Spleen (tissue), 7 donors: ENCODE results near the gene BDH1.

Experiments used
- POLR2A ChIP-seq, 3 donors: fragments of 450-650 bp; IDR thresholded peaks; one replicate each; pipeline ENCODE4 v1.5.1; 2017; ENCODE audit warnings: antibody characterized with exemption in 3 of 3, mild to moderate bottlenecking in 1 of 3
- TF ChIP-seq, protein P1 (sequence below), 11 experiments: fragments of 200-600 bp in 7 of 11; fragments of 450-650 bp in 4 of 11; sonication (generic) in 4 of 11; IDR thresholded peaks in 8 of 11; conservative IDR thresholded peaks in 3 of 11; 1 replicate in 7 of 11; 2 replicates in 4 of 11; pipeline versions ENCODE4 v1.4.0 to v1.8.0; 2016 to 2021; ENCODE audit warnings: antibody characterized with exemption in 11 of 11, inconsistent platforms in 4 of 11, mild to moderate bottlenecking in 1 of 11
- donor health status: DM: no; HTN: no; CAD: no; lungs with moderate emphysema.
- donor health status: DM: no; HTN: no; CAD: no.
- donor health status: DM: no; HTN: no; CAD: no.

DNA sequence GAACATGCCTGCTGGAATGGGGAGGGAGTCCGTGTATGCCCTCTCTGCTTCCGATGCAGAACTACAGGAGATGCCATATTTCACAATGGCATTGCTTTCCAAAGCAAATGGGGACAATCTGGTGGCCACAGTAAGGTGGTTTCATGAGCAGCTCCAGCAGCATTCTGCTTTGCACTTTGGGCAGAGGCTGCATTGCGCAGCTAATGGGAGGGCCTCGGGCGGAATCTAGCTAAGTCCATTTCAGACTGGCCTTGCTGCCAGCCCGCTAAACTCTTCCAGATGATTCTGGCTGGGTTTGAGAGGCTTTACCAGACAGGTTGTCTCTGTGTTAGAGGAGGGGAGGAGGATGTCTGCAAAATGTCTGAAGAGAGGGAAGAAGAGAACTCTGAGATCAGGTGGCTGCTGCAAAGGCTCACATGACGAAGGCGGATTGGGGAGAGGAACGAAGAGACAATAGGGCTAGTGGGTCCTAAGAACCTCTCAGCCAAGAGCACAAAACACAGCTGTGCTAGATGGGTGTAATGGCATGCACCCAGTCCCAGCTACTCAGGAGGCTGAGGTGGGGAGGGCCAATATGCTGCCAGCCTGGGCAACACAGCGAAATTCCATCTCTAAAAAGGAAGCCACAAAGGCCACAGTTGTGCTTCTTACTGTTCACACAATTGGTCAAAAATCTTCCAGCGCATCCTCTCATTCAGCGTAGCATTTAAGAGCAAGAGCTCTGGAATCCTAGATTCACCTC is 63.7 kb downstream of the BDH1 start:
- TF ChIP-seq, protein P1, sequence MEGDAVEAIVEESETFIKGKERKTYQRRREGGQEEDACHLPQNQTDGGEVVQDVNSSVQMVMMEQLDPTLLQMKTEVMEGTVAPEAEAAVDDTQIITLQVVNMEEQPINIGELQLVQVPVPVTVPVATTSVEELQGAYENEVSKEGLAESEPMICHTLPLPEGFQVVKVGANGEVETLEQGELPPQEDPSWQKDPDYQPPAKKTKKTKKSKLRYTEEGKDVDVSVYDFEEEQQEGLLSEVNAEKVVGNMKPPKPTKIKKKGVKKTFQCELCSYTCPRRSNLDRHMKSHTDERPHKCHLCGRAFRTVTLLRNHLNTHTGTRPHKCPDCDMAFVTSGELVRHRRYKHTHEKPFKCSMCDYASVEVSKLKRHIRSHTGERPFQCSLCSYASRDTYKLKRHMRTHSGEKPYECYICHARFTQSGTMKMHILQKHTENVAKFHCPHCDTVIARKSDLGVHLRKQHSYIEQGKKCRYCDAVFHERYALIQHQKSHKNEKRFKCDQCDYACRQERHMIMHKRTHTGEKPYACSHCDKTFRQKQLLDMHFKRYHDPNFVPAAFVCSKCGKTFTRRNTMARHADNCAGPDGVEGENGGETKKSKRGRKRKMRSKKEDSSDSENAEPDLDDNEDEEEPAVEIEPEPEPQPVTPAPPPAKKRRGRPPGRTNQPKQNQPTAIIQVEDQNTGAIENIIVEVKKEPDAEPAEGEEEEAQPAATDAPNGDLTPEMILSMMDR (IDR thresholded peaks at IDR 0.05 in 8 of 11, conservative IDR thresholded peaks at IDR 0.05 in 3 of 11): no peak
- TF ChIP-seq POLR2A (IDR thresholded peaks at IDR 0.05): no peak
